Measurements from ENCODE around the gene ZCCHC2. TPM values are rescaled to one million over a fixed set of nuclear protein-coding genes. Genes with fewer than 3 reads are reported as not detected.

ZCCHC2 gene
- total RNA-seq, 4 donors from 2014 or later = 35.6 to 54.5 (median 37.2) TPM

GRCh38 chr18:62612776-62613175, 90.0 kb downstream of the ZCCHC2 start:
- Histone ChIP-seq H3K36me3 (no peaks in the 10 kb centered on the region), H3K27me3 (no peaks in the 10 kb centered on the region), H3K4me1 (no peaks in the 10 kb centered on the region), H3K27ac (no peak overlapping the region), H3K9me3 (no peaks in the 10 kb centered on the region), H3K4me3 (no peak overlapping the region)
- TF ChIP-seq POLR2A (IDR thresholded peaks at IDR 0.05) = no peak
- no peak for DNase-seq

GRCh38 chr18:62614494-62614893, 91.7 kb downstream of the ZCCHC2 start:
- DNase-seq = no peak
- Histone ChIP-seq H3K9me3 (no peaks in the 10 kb centered on the region), H3K27me3 (no peaks in the 10 kb centered on the region), H3K27ac (no peak overlapping the region), H3K36me3 (no peaks in the 10 kb centered on the region), H3K4me3 (no peak overlapping the region), H3K4me1 (no peaks in the 10 kb centered on the region)
- no peak for TF ChIP-seq POLR2A (IDR thresholded peaks at IDR 0.05)
- TF ChIP-seq, protein P1, sequence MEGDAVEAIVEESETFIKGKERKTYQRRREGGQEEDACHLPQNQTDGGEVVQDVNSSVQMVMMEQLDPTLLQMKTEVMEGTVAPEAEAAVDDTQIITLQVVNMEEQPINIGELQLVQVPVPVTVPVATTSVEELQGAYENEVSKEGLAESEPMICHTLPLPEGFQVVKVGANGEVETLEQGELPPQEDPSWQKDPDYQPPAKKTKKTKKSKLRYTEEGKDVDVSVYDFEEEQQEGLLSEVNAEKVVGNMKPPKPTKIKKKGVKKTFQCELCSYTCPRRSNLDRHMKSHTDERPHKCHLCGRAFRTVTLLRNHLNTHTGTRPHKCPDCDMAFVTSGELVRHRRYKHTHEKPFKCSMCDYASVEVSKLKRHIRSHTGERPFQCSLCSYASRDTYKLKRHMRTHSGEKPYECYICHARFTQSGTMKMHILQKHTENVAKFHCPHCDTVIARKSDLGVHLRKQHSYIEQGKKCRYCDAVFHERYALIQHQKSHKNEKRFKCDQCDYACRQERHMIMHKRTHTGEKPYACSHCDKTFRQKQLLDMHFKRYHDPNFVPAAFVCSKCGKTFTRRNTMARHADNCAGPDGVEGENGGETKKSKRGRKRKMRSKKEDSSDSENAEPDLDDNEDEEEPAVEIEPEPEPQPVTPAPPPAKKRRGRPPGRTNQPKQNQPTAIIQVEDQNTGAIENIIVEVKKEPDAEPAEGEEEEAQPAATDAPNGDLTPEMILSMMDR (IDR thresholded peaks at IDR 0.05) = no peak

DNA sequence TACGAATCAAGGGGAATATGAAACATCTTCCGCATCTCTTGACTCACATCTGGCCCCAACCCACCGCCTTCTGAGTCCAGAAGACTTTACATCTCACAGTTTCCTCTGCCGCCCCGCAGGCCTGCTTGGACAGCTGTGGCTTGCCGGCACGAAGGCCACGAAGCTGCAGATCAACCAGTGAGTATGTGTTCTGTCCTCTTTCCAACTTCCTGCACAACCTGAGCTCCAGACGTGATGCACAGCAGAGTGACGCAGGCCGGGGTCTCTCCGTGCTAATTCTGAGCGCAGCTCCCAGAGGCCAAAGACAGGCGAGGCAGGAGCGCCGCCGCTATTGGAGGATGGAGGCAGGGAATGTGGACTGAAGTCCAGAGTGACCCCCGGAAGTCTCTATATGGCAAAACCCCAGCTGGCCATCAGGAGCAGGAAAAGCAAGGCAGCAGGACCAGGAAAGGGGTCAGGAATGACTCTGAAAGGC, 93.5 kb downstream of the ZCCHC2 start:
- H3K27ac ChIP-seq = no peak overlapping the region
- TF ChIP-seq POLR2A (IDR thresholded peaks at IDR 0.05) = no peak
- TF ChIP-seq, protein P1 (IDR thresholded peaks at IDR 0.05) = no peak
- no peaks in the 10 kb centered on the region for H3K4me1 ChIP-seq
- H3K36me3 ChIP-seq = no peaks in the 10 kb centered on the region
- H3K4me3 ChIP-seq = no peak overlapping the region
- no peaks in the 10 kb centered on the region for H3K27me3 ChIP-seq
- DNase-seq = no peak
- H3K9me3 ChIP-seq = no peaks in the 10 kb centered on the region

DNA sequence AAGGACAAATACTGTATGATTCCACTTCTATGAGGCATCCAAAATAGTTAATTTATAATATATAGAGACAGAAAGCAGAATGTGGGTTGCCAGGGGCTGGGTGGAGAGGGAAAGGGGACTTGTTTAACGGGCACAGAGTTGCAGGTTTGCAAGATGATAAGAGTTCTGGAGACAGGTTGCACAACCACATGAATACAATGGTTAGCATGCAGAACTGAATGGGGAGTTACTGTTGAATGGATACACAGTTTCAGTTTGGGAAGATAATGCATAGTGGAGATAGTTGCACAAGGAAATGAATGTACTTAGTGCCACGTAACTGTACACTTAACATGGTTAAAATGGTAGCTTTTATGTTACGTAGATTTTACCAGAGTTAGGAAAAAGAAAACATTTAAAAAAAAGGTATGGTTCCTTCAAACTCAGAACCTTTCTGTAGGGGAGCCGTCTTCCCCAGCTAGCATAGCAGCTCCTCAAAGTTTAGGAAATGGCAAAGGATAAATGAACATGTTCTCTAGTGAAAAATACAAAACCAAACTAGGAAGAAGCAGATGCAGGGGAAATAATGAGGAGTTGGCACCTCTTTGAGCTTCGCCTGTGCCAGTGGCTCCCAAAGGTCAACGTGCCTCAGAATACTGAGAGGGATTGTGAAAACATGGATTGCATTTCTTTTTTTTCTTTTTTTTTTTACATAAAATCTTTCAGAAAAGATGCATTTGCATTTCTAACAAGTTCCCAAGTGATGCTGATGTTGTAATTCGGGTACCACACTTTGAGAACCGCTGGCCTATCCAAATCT, 95.2 kb downstream of the ZCCHC2 start:
- Histone ChIP-seq H3K27ac (no peak overlapping the region), H3K4me1 (no peaks in the 10 kb centered on the region), H3K4me3 (no peak overlapping the region), H3K27me3 (no peaks in the 10 kb centered on the region), H3K9me3 (no peaks in the 10 kb centered on the region), H3K36me3 (no peaks in the 10 kb centered on the region)
- TF ChIP-seq POLR2A (IDR thresholded peaks at IDR 0.05) = no peak
- TF ChIP-seq, protein P1 (IDR thresholded peaks at IDR 0.05) = no peak
- DNase-seq = no peak

GRCh38 chr18:62618735-62619134, 95.9 kb downstream of the ZCCHC2 start:
- no peak overlapping the region for H3K4me3 ChIP-seq
- TF ChIP-seq, protein P1 (IDR thresholded peaks at IDR 0.05) = no peak
- TF ChIP-seq POLR2A (IDR thresholded peaks at IDR 0.05) = no peak
- H3K36me3 ChIP-seq = no peaks in the 10 kb centered on the region

DNA sequence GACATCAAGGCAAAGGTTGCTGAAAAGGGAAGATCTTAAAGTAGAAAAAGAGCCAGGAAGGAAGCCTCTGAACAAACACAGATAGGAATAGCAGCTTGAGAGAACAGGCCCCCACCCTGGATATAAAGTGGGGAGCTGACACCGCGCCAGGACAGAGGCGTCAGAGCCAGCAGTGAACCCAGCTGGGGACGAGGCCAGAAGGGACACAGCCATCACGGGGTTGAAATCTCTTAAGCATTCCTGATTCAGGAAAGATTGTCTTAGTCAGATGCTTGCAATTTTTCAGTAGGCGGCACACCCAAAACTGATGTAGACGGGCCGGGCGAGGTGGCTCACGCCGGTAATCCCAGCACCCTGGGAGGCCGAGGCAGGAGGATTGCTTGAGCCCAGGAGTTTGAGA, 98.7 kb downstream of the ZCCHC2 start:
- H3K36me3 ChIP-seq = no peaks in the 10 kb centered on the region
- H3K4me3 ChIP-seq = no peak overlapping the region
- TF ChIP-seq POLR2A (IDR thresholded peaks at IDR 0.05) = no peak
- TF ChIP-seq, protein P1 (IDR thresholded peaks at IDR 0.05) = no peak
- no peaks in the 10 kb centered on the region for H3K4me1 ChIP-seq
- no peak overlapping the region for H3K27ac ChIP-seq
- H3K9me3 ChIP-seq = no peaks in the 10 kb centered on the region
- DNase-seq = no peak
- no peaks in the 10 kb centered on the region for H3K27me3 ChIP-seq

More at GRCh38 chr18:62618735-62619134, 95.9 kb downstream of the ZCCHC2 start:
- DNase-seq = no peak
- Histone ChIP-seq H3K4me1 (no peaks in the 10 kb centered on the region), H3K9me3 (no peaks in the 10 kb centered on the region), H3K27ac (no peak overlapping the region), H3K27me3 (no peaks in the 10 kb centered on the region)

All from Peyer's patch (tissue), 4 donors.